GM18526 (cell line): Measurements from ENCODE around the gene RAB11FIP3.

Source experiments
- POLR2A ChIP-seq: IDR thresholded peaks from 3 replicates; pipeline ENCODE4 v1.6.1; 2011; ENCODE audit not compliant: insufficient read length; ENCODE audit errors: extremely low read depth

Gene RAB11FIP3

GRCh38 chr16:407253-407652, 18.2 kb upstream of the RAB11FIP3 start:
- TF ChIP-seq POLR2A: no peak

DNA sequence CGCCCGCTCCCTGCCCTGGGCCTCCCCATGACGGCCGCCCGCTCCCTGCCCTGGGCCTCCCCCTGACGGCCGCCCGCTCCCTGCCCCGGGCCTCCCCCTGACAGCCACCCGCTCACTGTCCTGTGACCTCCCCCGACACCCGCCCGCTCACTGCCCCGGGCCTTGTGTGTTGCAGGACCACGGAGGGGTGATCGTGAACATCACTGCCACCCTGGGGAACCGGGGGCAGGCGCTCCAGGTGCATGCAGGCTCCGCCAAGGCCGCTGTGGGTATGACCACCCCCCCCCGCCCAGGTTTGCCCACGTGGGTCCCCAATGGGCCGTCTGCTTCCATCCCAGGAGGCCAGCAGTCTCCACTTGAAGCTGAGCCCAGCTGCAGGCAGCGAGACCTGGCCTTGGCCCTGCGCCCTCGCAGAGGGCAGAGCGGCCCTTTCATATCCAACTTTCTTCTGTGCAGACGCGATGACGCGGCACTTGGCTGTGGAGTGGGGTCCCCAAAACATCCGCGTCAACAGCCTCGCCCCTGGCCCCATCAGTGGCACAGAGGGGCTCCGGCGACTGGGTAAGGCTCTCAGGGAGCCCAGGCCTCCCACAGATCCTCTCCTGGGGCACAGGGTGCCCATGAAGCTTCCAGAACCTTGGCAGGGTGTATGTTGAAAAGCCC, 14.8 kb upstream of the RAB11FIP3 start:
- TF ChIP-seq POLR2A: no peak

DNA sequence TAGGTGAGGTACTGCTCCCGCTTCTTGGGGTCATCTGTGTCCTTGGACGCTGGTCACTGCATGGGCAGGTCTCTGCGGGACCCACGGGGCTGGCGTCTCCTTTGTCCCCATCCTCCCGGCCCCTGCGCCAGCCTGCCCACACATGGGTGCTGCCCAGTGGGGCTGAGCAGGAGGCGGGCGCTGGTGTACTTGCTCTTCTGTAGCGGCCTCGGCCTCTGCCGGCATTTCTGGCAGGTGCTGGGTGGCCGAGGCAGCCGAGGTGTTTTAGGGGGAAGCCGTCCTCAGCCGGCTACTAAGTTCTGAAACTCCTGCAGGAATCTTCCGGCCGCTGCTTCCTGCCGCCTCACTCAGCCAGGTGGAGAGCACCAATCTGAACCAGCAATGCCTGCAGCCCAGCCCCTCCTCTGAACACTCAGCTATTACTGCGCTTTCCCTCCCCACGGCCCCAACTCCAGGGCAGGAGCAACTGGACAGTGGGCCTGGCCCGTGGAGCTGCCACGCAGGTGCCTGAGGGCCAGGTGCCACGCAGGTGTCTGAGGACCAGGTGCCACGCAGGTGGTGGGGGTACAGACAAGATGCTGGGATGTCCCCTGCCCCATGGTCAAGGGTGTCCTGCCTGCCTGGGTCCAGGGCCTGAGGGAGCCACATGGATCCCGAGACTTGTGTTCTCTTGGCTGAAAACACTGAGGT, 13.7 kb upstream of the RAB11FIP3 start:
- no peak for TF ChIP-seq POLR2A

- TF ChIP-seq POLR2A: no peak
Measured at GRCh38 chr16:414395-415169, 10.9 kb upstream of the RAB11FIP3 start.

DNA sequence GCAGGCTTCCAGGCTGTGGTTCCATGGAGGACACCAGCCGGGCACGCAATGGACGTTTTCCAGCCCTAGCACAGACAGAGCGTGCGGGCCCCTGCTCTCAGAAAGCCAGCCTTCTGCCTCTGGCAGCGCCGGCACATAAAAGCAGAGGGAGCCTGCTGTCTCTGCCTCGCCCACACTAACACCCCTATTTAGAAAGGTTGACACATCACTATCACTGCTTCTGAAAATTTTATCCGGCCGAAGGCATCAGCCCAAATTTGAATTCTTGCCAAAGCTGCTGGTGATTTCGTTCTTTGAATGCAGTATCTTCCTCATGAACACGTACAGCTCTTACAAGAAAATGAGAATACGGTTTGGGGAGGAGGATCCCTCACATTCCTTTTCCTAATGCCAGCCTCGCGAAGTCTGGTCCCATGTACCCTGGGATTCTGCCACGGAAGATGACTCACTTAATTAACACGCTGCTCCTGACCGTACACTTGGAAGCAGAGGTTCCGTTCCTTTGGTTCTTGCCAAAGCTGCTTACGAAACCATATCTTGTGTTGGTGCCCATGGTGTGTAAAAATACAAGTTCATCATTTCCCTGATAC, 1.3 kb upstream of the RAB11FIP3 start:
- no peak for TF ChIP-seq POLR2A

DNA sequence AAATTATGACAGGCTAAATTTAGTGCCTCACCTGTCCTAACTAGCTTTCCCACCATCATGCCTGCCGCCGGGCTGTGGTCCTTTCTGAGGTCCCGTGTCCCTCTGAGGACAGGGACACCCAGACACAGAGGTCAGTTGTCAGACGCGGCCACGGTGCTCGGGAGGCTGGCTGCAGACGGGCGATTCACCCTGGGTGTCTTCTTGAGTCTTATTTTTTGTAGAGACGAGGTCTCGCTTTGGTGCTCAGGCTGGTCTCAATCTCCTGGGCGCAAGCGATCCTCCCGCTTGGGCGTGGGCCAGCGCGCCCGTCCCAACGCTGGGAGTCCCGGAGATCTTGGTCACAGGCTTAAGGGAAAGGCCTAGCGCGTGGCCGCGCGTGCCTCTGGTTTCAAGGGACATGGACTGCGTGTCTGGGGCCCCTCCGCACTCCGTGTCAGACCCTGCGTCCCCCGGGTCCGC, 797 bp upstream of the RAB11FIP3 start:
- TF ChIP-seq POLR2A: no peak

GRCh38 chr16:425740-426114, 278 bp downstream of the RAB11FIP3 start:
- no peak for TF ChIP-seq POLR2A

DNA sequence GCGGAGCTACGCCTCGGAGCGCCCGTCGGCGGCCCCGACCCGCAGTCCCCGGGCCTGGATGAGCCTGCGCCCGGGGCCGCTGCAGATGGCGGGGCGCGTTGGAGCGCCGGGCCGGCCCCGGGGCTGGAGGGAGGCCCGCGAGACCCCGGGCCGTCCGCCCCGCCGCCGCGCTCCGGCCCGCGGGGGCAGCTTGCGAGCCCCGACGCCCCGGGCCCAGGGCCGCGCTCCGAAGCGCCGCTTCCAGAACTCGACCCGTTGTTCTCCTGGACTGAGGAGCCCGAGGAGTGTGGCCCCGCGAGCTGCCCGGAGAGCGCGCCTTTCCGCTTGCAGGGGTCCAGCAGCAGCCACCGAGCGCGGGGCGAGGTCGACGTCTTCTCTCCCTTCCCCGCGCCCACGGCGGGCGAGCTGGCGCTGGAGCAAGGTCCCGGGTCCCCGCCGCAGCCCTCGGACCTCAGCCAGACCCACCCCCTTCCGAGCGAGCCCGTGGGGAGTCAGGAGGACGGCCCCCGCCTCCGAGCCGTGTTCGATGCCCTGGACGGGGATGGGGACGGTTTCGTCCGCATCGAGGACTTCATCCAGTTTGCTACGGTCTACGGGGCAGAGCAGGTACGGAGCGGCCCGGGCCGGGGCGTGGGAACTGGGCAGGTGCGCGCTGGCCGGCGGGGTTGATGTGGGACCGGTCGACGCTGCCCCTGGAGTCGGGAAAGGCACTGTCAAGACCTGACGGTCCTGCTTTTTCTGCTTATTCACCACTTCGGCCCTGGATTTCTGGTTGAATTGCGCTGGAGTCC, 861 bp downstream of the RAB11FIP3 start:
- TF ChIP-seq POLR2A: no peak

DNA sequence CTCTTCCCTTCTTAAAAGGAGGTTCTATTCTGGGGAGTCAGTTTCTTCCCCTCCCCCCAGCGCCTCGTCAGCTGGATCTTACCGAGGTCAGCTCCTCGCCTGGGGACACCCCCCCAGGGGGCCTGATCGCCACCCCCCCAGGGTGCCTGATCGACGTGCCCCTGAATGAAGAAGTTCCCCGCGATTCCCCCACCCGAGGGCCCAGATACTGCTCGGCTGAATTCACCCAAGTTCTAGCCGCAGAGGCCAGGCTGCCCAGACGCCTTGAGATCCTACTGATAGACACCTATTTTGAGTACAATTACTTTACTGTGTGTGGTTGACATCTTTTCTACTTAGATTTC, 1.4 kb downstream of the RAB11FIP3 start:
- no peak for TF ChIP-seq POLR2A

GRCh38 chr16:427250-427649, 1.8 kb downstream of the RAB11FIP3 start:
- TF ChIP-seq POLR2A: no peak

DNA sequence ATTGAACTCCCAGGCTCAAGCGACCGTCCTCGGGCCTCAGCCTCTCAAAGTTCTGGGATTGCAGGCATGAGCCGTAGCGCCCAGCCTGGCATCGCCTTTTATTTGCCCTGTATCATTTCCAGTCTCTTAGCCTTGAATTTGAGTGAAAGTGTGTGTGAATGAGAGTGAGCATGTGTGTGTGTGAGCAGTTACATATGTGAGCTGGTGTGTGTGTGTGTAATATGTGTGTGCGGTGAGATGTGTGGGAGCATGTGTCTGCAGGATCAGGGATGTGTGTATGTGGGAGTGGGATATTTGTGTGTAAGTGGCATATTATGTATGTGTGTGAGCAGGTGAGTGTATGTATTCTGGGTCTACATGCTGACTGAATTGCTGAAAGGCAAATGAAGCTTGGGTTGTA, 5.5 kb downstream of the RAB11FIP3 start:
- TF ChIP-seq POLR2A: no peak

DNA sequence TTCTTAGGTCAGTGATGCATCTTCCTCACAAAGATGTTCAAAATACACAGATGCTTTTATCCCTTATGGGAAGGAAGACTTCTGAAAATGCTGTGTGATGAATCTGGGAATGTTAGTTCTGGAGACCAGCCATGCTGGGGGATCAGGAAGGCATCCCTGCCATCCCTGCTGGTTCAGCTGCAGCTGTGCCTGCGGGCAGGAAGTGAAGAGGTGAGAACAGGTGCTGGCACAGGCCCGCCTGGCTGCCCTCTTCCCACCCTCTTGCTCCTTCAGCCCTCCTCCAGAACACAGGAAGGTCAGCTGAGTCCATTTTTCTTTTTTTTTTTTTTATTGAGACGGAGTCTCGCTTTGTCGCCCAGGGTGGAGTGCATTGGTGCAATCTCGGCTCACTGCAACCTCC, 15.2 kb downstream of the RAB11FIP3 start:
- no peak for TF ChIP-seq POLR2A

- TF ChIP-seq POLR2A: no peak
Measured at GRCh38 chr16:441447-441846, 16.0 kb downstream of the RAB11FIP3 start.

DNA sequence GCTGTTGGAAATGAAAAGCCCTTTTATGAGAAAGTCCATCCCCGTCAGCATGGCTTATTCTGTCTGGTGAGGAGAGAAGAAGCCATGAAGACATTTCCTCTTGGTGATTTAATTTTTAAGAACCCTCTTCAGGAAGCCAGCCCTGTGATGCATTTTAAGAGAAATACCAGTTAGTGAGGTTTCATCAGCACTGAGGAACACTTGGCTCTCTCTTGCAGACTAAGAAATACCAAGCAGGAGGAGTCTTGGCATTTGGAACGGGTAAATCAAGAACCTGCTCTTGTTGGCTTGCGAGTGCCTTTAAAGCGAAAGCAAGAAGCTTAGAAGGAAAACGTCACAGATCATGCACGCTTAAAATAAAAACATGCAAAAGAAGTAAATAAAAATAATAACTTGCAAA, 17.5 kb downstream of the RAB11FIP3 start:
- TF ChIP-seq POLR2A: no peak

- no peak for TF ChIP-seq POLR2A
Measured at GRCh38 chr16:444027-444426, 18.6 kb downstream of the RAB11FIP3 start.
